CD4-positive, alpha-beta T cell treated with Interleukin-6 at 100 ng/mL for 8 hours (primary cell): Measurements from ENCODE around the gene SLC6A13.

Experiments
- DNase-seq: peaks from one replicate; pipeline ENCODE4 v3.0.0-alpha.2; 2020; ENCODE audit warnings: mixed read lengths, low spot score

SLC6A13 gene

DNA sequence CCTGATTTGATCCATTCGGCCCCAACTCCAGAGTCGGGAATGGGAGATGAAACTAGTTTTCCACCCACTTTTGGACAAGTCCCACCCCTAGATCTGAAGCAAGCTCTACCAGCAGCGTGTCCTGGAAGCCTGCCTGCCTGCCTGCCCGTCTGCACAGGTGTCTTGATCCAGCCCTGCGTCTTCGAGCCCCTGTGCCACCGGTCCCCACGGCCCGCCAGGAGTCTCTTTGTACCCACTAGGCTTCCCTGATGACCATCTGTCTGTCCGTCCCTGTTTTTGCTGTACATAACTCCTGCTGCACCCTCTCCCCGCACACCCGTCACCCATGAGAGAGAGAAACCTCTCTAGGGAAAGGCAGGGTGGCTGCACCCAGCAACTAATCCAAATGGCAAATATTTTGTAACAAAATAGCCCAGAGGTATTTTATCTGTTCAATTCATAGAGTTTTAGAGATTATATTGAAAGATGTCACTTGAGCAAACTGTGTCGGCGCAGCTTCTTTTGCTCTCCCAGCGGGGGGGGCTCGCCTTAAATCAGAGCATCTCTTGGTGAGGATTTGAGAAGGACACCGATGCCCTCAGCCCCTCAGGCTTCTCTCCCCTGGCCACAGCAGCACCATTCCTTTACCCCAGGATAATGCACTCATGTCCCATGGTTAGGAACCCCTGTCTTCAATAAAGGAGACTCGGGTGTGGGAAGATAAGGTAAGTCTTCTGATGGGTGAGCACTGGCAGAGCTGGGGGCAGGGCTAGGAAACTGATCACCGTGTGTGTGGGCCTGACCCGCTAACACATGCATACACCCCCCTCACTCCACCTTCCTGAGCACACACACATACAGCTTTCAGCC is 84.4 kb downstream of the SLC6A13 start:
- no peak for DNase-seq

DNA sequence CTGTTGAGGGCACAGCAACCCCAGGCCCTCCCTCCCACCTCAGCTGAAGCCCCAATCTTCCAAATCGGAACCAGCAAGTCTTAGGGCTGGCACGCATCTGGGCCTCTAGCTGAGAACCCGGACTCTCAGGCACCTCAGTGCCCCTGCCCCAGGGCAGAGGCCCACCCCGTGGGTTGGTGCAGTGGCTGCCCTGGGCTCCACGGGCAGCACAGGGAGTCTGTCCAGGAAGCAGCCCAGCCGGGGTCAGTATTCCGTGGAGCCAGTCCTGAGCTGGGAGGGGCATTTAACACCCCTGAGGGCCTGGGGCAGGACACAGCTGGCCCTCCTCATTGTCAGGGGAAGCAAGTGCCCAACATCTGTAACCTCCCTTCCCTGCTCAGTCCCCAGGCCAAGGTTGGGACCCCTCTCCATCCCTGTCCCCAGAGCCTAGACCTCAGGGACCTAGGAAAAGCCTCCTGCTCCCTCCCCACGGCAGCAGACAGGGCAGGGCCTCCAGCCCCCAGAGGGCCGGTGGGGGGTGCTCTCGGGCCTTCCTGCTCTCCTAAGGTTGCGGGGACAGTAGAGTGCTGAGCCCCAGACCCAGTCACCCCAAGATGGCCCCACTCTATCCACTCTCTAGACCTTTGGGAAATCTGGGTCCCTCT is 85.2 kb downstream of the SLC6A13 start:
- DNase-seq = no peak

GRCh38 chr12:176321-177181 is 86.1 kb downstream of the SLC6A13 start:
- no peak for DNase-seq

DNA sequence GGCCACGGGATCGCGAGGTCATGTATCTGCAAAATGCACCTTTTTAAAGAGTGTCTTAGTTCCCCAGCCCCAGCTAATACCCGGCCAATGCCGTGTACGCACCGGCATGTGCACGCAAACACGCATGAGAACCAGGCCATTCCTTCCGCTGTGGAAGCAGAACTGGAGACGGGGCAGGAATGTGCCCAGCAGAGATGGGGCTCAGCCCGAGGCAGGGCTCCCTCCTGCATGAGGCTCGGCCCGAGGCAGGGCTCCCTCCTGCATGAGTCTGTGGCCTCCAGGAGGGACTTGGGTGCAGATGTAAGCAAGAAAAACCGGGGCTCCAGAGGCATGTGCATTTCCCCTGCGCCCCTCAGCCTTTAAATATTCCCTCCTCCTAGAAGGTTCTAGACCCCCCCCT is 86.9 kb downstream of the SLC6A13 start:
- DNase-seq = no peak

- no peak for DNase-seq
These were observed 87.4 kb downstream of the SLC6A13 start for GRCh38 chr12:175250-175649.

DNA sequence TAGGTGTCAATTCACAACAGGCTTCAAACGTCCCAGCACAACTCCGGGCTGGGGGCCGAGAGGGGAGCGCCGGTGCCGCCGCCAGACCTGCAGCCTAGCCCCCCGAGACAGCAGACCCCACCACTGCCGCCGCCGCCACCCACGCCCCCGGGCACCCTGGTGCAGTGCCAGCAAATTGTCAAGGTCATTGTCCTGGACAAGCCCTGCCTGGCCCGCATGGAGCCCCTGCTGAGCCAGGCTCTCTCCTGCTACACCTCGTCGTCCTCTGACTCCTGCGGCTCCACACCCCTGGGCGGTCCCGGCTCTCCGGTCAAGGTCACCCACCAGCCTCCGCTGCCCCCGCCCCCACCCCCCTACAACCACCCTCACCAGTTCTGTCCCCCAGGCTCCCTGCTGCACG is 88.0 kb downstream of the SLC6A13 start:
- no peak for DNase-seq

DNA sequence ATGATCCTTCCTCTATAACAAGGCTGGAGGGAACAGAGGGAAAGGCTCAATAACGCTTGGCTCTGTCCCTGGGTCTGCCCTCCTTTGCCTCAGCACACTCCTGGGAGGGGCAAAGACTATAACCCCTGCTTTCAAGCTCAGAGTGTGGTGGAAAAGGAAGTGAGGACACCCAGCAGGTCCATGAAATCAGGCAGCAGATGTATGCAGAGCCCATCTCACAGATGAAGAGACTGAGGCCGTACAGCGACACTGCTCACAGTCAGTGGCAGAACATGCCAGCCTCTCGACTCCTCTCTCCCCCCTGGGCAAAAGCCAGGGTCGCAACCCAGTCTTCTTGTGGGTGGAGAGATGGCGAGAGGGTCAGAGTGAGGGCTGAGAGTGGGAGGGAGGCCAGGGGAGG is 88.5 kb downstream of the SLC6A13 start:
- DNase-seq = no peak

DNA sequence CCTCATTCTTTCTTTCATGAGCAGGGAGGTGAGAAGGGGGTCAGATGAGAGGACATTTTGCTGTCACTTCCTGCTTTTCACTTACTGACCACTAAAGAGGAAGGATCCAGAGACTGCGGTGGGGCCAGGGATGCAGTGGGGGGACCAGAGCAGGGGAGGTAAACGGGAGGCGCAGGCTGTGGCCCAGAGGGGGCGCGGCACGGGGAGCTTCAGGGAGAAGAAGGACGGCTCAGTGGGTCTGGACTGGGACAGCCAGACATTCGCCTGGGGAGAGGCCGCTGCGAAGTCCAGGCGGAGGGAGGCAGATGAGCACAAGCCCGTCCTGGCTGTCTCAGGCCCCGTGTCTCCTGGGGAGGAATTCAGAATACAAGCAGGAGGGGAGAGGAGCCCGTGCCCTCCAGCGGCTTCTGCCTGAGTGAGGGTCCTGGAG is 89.9 kb downstream of the SLC6A13 start:
- DNase-seq = no peak

GRCh38 chr12:171743-172676 is 90.6 kb downstream of the SLC6A13 start:
- DNase-seq = no peak

DNA sequence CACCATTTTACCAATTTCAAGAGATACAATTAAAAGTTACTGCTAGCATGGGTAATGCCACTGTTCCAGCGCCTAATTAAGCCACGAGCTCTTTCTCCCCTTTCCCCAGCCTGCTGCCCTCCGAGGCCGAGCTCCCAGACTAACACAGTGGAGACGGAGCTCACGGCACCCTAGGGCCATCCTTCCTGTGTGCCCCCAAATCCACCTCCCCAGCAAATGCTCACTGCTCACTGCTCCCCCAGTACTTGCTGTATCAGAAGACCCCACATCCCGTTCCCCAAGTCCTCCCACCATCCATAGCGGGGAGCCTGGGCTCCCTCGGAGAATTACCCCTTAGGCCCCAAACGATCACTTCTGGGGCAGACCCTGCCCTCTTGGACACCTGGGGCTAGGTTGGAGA is 91.4 kb downstream of the SLC6A13 start:
- DNase-seq = no peak
